ENCODE measurements around the gene IL36RN. TPM values are rescaled to one million over a fixed set of nuclear protein-coding genes. Genes with fewer than 3 reads are reported as not detected.

IL36RN gene
- total RNA-seq, 1 donor from 2014 or later = 64.1 TPM

DNA sequence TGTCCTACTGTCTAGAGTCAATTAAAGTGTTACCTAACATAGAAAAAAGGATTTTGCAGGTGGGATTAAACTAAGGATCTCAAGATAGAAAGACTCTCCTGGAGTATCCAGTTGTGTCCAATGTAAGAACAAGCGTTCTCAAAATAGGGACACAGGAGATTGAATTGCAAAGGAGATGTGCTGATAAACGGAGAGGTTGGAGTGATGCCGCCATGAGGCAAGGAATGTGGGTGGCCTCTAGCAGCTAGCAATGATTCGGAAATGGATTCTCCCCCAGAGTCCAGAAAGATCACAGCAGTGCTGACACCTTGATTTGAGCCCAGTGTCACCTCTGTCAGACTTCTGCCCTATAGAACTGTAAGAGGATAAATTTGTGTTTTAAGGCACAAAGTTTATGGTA is 44.3 kb downstream of the IL36RN start:
- no peak for ATAC-seq

DNA sequence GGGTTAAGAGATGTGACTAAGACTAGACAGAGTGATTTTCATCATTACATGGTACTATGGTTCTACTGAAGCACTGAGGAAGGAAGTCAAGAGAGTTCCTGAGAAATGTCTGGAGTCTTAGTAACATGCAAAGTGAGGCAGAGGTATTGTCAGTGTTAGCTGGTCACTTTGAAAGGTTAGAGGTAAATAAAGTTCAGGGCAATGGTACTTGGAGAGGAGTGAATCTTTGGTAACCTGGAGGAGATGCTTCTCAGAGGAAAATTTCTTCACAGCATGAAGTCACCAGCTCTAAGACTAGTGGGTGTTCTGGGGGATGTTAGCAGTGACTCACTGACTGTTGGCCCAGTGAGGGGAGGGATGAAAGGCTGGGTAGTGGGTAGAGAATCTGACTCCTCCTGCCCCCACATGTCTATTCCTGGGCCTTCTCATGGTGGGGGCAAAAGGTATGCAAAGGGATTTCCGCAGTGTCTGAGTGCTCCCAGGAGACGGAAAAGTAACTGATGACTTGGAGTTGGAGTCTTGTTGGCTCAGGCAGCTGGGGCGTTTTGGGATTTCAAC is 45.1 kb downstream of the IL36RN start:
- ATAC-seq = peak; percentile 36

DNA sequence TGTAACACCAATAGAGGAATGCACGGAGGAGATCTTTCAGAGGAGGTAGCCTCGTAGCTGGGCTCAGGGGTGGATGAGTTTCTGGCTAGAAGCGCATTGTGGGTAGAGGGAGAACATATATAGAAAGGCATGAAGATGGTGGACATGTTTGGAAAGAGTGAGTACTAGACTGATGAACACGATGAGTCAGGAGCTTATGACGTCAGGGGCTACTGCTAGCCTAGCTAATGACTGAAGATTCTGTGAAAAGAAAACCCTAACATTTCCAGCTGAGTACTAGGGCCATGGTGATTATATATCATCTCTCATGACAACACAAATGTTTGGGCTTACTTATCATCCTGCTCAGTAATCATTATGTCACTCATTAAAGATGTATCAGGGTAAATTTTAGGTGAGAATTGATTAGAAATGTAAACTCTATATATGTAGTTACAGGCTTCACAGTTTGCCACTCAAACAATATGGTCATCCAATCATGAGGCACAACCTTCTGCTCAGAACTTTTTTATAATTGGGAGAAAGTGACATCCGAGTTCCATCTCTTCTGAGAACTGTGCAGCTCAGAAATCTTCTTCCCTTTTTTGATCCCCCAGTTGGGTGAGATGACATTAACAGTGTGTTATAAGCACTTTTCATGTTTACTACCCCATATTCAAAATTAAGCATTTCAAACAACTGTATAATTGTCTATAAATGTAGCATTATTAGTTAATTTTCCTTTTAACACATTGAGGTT is 46.2 kb downstream of the IL36RN start:
- ATAC-seq = peak; percentile 71

DNA sequence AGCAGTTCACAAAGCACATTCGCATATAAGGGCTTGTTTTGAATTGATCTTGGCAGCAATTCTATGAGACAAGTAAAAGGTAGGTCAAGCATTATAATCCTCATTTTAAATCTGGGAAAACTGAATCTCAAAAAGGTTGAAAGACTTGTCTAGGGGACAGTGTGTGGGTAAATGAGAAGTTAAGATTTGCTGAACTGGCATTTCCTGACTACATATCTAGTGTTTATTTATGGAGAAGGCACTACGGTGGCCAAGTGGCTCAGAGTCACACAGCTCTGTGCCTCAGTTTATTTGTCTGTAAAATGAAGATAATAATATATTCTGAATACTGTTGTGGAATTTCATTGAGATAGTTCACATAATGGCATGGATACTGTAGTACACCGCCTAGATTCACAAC is 52.1 kb downstream of the IL36RN start:
- no peak for ATAC-seq

DNA sequence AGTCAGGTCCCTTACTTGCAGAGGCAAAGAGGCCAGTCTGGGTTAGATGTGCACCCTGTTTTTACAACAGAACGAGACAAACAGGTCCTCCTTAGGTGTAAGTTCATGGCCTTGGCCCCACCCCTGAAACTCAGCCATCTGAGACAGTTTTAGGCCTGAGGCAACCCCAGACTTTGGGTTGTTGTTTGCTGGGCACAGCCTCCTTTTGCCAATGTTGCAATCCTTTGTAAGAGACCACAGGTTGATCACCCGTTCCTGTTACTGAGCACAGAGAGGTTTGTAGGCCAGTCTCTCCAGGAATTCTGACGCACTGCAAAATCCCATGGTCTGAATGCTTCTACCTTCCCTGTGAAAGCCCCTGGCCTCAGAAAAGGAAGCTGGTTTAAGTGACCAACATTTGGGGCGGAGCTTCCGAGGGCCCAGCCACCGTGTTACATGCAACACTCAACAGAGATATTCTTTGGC is 52.9 kb downstream of the IL36RN start:
- ATAC-seq = peak; percentile 88

DNA sequence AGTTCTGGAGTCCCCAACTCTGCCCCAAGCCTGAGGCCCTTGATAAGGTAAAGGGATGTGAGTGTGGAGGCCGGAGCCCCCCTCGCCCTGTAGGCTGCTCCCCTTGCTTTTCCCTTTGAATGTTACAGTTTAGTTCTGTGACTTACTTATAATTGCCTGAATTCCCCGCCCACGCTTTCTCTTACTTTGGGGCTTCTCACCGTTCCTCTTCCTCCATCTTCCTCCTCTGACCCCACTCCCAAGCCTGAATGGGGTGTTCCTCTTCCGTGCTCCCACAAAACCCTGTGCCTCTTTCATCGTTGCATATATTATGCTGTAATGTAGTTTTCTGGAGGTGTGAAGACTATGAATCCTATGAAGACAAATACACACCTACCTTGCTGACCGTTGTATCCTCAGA is 53.4 kb downstream of the IL36RN start:
- ATAC-seq = no peak

DNA sequence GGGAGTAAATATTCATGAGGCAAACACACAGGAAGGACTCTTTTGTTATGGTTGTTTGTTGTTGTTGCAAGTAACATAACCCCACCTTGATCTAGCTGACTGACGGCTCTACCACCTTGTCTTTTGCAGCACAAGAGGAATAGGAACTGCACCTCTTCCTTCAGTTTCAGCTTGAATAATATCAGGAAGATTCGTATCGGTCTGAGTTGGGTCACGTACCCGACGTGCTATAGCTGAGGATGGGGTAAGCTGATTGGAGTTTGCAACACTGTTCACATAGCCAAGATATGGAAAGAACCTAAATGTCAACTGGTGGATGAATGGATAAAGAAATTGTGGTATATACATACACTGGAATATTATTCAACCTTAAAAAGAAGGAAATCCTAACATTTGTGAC is 53.9 kb downstream of the IL36RN start:
- no peak for ATAC-seq

DNA sequence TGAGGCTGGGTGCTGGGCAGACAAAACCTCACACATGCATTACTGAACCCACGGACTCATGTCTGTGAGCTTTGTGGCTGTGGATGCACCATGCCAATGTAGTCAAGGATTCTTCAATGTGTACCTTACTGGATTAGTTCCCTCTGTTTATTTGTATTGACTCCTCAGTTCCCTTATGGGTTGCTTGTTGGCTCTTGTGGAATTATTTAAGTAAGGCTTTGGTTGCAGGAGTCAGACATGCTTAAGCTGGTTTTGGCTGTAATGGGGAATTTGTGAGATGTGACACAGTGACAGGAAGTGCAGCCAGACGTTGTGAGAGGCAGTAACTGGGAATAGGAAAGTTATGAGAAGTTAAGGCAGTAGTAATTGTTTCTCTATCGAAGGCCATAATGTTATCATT is 54.8 kb downstream of the IL36RN start:
- ATAC-seq = no peak

Other genes starting within 250 kb of the IL36RN start
- gene IL1B, start 222.4 kb upstream of the IL36RN start, total RNA-seq = 4.1 TPM
- gene IL37, start 148.0 kb upstream of the IL36RN start, total RNA-seq = not detected
- 27.4 TPM for gene IL36G, start 81.2 kb upstream of the IL36RN start, total RNA-seq
- gene IL36A, start 53.7 kb upstream of the IL36RN start, total RNA-seq = 167 TPM
- gene IL36B, start 6.3 kb upstream of the IL36RN start, total RNA-seq = 1.4 TPM
- gene IL1F10, start 8.8 kb downstream of the IL36RN start, total RNA-seq = not detected
- 871 TPM for gene IL1RN, start 68.4 kb downstream of the IL36RN start, total RNA-seq
- 38.6 TPM for gene PSD4, start 114.8 kb downstream of the IL36RN start, total RNA-seq
- 6.1 TPM for gene PAX8, start 219.7 kb downstream of the IL36RN start, total RNA-seq

All from esophagus mucosa (tissue), 1 donor.